MCF 10A (cell line): ENCODE results near the gene CUBN. TPM values are rescaled to one million over a fixed set of nuclear protein-coding genes. Genes with fewer than 3 reads are reported as not detected.
"Not testable (repeated sequence)": the region's sequence is repeated elsewhere in the genome, so short reads cannot be mapped to it uniquely, and the experiment has no call there.

Experiments used
- BruUV-seq: library from RNA; stranded (reverse); fragments of 400-500 nt; replicated peaks from 2 replicates; lab custom pipeline; 2021; lab: Mats Ljungman, UMichigan
- CTCF ChIA-PET: fragments of 300-600 bp; sonication (Branson Sonifier 250); formaldehyde crosslinking; extraction: SDS; loops from one replicate; lab custom pipeline; 2021; ENCODE audit warnings: antibody characterized with exemption, inconsistent platforms; lab: Yijun Ruan, JAX
- POLR2A ChIA-PET: fragments of 300-600, 350-650 bp; sonication (Branson Sonifier 250); formaldehyde crosslinking; extraction: SDS; loops from one replicate; lab custom pipeline; 2020; ENCODE audit warnings: antibody characterized with exemption, inconsistent platforms; lab: Yijun Ruan, JAX
- DNase-seq: peaks from one replicate; pipeline ENCODE4 v3.0.0-alpha.2; 2018; ENCODE audit not compliant: unreplicated experiment
- H3K27ac Mint-ChIP-seq: one replicate; pipeline ENCODE4 v1.8.0; 2022; ENCODE audit warnings: mild to moderate bottlenecking, low read depth, mixed read lengths; ENCODE audit not compliant: unreplicated experiment
- H3K27me3 Mint-ChIP-seq: one replicate; pipeline ENCODE4 v1.8.0; 2022; ENCODE audit warnings: mixed read lengths; ENCODE audit not compliant: insufficient read depth, unreplicated experiment
- H3K36me3 Mint-ChIP-seq: one replicate; pipeline ENCODE4 v1.8.0; 2022; ENCODE audit warnings: mild to moderate bottlenecking, moderate library complexity, mixed read lengths; ENCODE audit not compliant: insufficient read depth, unreplicated experiment
- H3K4me1 Mint-ChIP-seq: one replicate; pipeline ENCODE4 v1.8.0; 2022; ENCODE audit warnings: mixed read lengths; ENCODE audit not compliant: insufficient read depth, unreplicated experiment
- H3K4me3 Mint-ChIP-seq: one replicate; pipeline ENCODE4 v1.8.0; 2022; ENCODE audit warnings: mild to moderate bottlenecking, moderate library complexity, mixed read lengths; ENCODE audit not compliant: unreplicated experiment
- H3K9me3 Mint-ChIP-seq: one replicate; pipeline ENCODE4 v1.8.0; 2022; ENCODE audit warnings: mixed read lengths; ENCODE audit not compliant: unreplicated experiment
- intact Hi-C: fragments of 100-400 bp; cut with micrococcal nuclease; formaldehyde crosslinking; loops from 2 replicates; pipeline ENCODE4 v1.14.1; 2022
- total RNA-seq: library from RNA; stranded (reverse); gene quantifications from 2 replicates; pipeline ENCODE4 v1.2.3, GENCODE V29; 2022
- TF ChIP-seq, protein P1 (sequence below): fragments of 200-600 bp; IDR thresholded peaks from one replicate; pipeline ENCODE4 v1.8.0; 2022; ENCODE audit warnings: antibody characterized with exemption, mild to moderate bottlenecking; ENCODE audit not compliant: unreplicated experiment

CUBN gene
- total RNA-seq, 1 experiment from 2014 or later = 1.3 TPM

DNA sequence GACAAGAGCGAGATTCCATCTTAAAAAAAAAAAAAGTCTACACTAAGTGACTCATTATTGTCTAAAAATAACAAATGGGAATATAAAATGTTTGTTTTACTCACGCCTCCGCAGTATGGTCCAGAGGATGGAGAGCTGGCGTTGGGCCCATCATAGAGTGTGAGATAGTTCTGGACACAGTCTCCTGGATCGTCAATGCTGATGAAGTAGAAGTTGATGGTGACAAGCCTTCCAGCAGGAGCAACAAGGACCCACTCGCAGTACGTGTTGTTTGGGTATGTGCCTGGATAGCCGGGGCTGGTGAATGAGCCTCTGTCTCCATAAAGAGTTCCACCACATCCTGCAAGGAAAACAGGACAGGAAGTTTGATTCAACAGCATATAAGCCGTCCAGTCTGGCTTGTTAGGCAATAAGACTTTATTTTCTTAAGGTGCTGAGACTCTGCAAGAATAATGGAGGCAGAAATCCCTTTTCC, 300.9 kb downstream of the CUBN start:
- BruUV-seq = no TSS peak
- intact Hi-C loops = loop anchor here (1.0 to 5.0 kb wide), 3 partner anchors 429 to 769 kb away; no protein-coding TSS in a partner anchor
- ChIA-PET CTCF (interaction anchor here (0.6 to 3.7 kb wide), 29 partner anchors 9 to 1422 kb away, joined by 3 to 42 read pairs (median 4); partner anchors contain the start of genes RSU1 and TRDMT1), POLR2A (interaction anchor here (0.7 to 1.4 kb wide), 2 partner anchors 11 to 425 kb away, joined by 3 to 6 read pairs; partner anchors contain the start of gene RSU1)
- peak; percentile 88 for DNase-seq
- Mint-ChIP-seq H3K4me3 (no peak overlapping the region), H3K27ac (no peak overlapping the region), H3K9me3 (no peaks in the 10 kb centered on the region), H3K36me3 (no peaks in the 10 kb centered on the region), H3K4me1 (peaks cover 23% of the 10 kb centered on the region), H3K27me3 (no peaks in the 10 kb centered on the region)
- TF ChIP-seq, protein P1, sequence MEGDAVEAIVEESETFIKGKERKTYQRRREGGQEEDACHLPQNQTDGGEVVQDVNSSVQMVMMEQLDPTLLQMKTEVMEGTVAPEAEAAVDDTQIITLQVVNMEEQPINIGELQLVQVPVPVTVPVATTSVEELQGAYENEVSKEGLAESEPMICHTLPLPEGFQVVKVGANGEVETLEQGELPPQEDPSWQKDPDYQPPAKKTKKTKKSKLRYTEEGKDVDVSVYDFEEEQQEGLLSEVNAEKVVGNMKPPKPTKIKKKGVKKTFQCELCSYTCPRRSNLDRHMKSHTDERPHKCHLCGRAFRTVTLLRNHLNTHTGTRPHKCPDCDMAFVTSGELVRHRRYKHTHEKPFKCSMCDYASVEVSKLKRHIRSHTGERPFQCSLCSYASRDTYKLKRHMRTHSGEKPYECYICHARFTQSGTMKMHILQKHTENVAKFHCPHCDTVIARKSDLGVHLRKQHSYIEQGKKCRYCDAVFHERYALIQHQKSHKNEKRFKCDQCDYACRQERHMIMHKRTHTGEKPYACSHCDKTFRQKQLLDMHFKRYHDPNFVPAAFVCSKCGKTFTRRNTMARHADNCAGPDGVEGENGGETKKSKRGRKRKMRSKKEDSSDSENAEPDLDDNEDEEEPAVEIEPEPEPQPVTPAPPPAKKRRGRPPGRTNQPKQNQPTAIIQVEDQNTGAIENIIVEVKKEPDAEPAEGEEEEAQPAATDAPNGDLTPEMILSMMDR = no peak

DNA sequence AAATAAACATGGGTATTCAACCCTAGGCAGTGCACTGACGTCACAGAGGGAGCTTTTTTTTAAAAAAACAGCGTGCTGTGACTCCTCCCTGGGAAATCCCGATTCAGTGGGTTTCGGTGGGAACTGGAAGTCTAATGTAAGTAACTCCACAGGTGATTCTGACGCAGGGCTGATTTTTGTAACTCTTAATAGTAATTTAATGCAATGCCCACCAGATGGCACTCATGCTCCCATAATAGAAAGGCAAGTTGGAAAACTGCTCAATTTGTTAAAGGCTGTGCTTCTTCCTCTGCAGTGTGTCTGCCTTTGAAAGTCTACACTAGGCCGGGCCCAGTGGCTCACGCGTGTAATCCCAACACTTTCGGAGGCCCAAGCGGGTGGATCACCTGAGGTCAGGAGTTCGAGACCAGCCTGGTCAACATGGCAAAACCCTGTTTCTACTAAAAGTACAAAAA, 301.5 kb downstream of the CUBN start:
- POLR2A ChIA-PET = interaction anchor here (0.7 to 1.4 kb wide), 2 partner anchors 11 to 426 kb away, joined by 3 to 6 read pairs; partner anchors contain the start of gene RSU1
- Mint-ChIP-seq H3K27ac (no peak overlapping the region), H3K4me1 (peaks cover 19% of the 10 kb centered on the region), H3K36me3 (no peaks in the 10 kb centered on the region), H3K4me3 (no peak overlapping the region), H3K27me3 (no peaks in the 10 kb centered on the region), H3K9me3 (no peaks in the 10 kb centered on the region)
- BruUV-seq = no TSS peak
- intact Hi-C loops = loop anchor here (1.0 to 5.0 kb wide), 3 partner anchors 429 to 769 kb away; no protein-coding TSS in a partner anchor
- CTCF ChIA-PET = interaction anchor here (0.5 to 3.7 kb wide), 43 partner anchors 8 to 1421 kb away, joined by 3 to 42 read pairs (median 4); partner anchors contain the start of genes RSU1 and TRDMT1
- DNase-seq = peak; percentile 90
- TF ChIP-seq, protein P1 = peak; percentile 53

DNA sequence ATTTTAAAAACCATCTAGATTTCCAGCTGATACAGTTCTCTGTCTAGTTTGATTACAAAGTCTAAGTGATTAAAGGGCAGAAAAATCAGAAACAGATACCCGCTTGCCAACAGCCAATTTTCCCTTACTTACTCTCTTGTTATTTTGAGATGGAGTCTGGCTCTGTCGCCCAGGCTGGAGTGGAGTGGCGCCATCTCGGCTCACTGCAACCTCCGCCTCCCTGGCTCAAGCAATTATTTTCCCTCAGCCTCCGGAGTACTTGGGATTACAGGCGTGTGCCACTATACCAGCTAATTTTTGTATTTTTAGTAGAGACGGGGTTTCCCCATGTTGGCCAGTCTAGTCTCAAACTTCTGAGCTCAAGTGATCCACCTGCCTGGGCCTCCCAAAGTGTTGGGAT, 302.1 kb downstream of the CUBN start:
- POLR2A ChIA-PET = interaction anchor here (1.4 kb wide), 1 partner anchor 10 kb away, joined by 6 read pairs; the partner anchor contains the start of gene RSU1
- H3K9me3 Mint-ChIP-seq, BruUV-seq, H3K27ac Mint-ChIP-seq, H3K27me3 Mint-ChIP-seq, DNase-seq, H3K36me3 Mint-ChIP-seq, H3K4me3 Mint-ChIP-seq: not testable (repeated sequence)
- peaks cover 12% of the 10 kb centered on the region for H3K4me1 Mint-ChIP-seq
- CTCF ChIA-PET = interaction anchor here (0.5 to 3.7 kb wide), 37 partner anchors 9 to 1030 kb away, joined by 3 to 42 read pairs (median 4); partner anchors contain the start of gene RSU1
- intact Hi-C loops = loop anchor here (5.0 kb wide), 1 partner anchor 770 kb away; no protein-coding TSS in a partner anchor

DNA sequence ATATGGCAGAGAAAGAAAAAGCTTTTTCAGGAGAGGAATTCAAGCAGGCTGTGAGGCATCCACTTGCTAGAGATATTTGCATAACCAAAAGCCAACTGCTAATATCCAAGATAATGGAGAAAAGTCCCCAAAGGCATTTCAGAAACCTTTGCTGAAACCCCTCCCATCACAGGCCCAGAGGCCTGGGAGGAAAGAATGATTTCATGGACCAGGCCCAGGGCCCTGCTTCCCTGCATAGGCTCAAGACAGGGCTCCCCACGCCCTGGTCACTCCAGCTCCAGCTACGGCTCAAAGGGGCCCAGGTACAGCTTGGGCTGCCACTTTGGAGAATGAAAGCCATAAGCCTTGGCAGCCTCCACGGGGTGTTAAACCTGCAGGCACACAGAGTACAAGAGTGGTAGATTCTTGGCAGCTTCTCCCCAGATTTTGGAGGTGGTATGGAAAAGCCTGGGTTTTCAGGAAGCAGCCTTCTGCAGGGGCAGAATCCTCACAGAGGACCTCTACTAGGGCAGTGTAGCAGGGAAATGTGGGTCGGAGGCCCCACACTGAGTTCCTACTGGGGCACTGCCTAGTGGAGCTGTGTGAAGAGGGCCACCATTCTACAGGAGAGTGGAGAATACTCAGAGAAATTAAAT, 306.8 kb downstream of the CUBN start:
- Mint-ChIP-seq H3K9me3 (peaks cover 8% of the 10 kb centered on the region), H3K27me3 (no peaks in the 10 kb centered on the region), H3K36me3 (no peaks in the 10 kb centered on the region), H3K4me3 (no peak overlapping the region), H3K4me1 (no peaks in the 10 kb centered on the region), H3K27ac (no peak overlapping the region)
- intact Hi-C loops = no loop called here
- no peak for DNase-seq
- TF ChIP-seq, protein P1 = no peak
- ChIA-PET CTCF (interaction anchor here (0.6 to 1.0 kb wide), 2 partner anchors 424 to 942 kb away, joined by 3 read pairs; no protein-coding TSS in a partner anchor), POLR2A (no interaction called here)
- BruUV-seq = no TSS peak
